Nephron progenitor cell (in vitro differentiated cells): Measurements from ENCODE around the gene C1orf116.

Experiments
- DNase-seq: peaks from one replicate; pipeline ENCODE4 v3.0.0; 2021
- H3K27ac Mint-ChIP-seq: 2 replicates; pipeline ENCODE4 v1.8.0; 2021; ENCODE audit warnings: mild to moderate bottlenecking, moderate library complexity, mixed read lengths
- H3K27me3 Mint-ChIP-seq: 2 replicates; pipeline ENCODE4 v1.8.0; 2021; ENCODE audit warnings: mild to moderate bottlenecking, low read depth, mixed read lengths; ENCODE audit not compliant: poor library complexity
- H3K36me3 Mint-ChIP-seq: 2 replicates; pipeline ENCODE4 v1.8.0; 2021; ENCODE audit warnings: low read depth, mixed read lengths
- H3K4me1 Mint-ChIP-seq: 2 replicates; pipeline ENCODE4 v1.8.0; 2021; ENCODE audit warnings: mixed read lengths
- H3K4me3 Mint-ChIP-seq: 2 replicates; pipeline ENCODE4 v1.8.0; 2021; ENCODE audit warnings: mild to moderate bottlenecking, moderate library complexity, mixed read lengths
- H3K9me3 Mint-ChIP-seq: 2 replicates; pipeline ENCODE4 v1.8.0; 2021; ENCODE audit warnings: mild to moderate bottlenecking, moderate library complexity, mixed read lengths
- TF ChIP-seq, protein P1 (sequence below): fragments of 200-600 bp; sonication (generic); IDR thresholded peaks from 2 replicates; pipeline ENCODE4 v1.5.0; 2021; ENCODE audit warnings: antibody characterized with exemption

The C1orf116 gene

DNA sequence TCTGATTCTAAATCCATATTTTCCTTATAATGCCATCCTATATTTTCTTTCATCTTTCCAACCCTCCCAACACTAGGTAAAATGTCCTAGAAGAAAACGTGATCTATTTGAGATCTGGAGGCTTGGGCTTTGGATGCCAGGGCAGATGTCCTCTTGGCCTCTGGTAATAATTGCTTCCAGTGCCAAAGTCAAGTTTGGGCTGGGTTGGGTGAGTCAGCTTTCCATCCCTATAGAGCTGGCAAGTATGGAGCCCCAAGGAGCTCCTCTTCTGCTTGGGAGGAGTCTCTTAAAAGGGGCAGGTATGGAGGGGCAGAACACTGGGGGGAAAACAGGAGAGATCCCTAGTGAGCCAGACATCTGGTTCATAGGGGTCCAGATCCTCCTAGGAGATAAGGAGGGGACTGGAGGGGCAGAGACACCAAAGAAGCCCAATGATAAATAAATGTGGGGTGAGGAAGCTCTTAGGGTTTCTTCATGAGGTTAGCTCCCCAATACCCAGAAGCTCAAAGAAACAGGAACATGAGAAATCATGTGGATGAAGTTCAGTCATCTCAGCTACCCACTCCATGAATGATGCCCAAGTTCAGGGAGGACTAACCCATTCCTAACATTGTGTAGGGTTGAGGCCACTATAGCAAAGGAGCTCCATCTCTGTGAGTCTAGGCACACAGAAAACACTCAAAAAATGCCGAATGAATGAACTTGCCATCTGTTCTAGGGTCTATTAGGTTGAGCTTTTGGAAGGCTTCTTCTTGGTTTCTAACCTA lies 3.5 kb downstream of the C1orf116 start:
- Mint-ChIP-seq H3K36me3 (no peaks in the 10 kb centered on the region), H3K4me3 (no peak overlapping the region)

DNA sequence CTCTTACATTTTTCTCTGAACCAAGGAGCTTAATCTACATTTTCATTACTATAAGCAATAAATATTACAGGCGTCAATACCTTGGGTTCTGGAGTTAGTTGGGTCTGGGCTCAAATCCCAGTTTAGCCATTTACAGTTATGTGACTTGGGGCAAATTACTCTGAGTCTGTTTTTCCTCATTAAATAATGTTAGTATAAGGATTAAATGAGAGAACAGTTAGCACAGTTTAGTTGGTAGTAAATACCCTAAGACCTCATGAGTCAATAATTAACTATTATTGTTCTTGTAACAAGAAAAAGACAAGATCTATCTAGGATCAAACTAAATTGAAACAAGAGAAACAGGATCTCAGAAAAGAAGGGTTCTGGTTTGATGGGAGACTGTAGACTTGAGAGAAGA lies 4.6 kb downstream of the C1orf116 start:
- TF ChIP-seq, protein P1, sequence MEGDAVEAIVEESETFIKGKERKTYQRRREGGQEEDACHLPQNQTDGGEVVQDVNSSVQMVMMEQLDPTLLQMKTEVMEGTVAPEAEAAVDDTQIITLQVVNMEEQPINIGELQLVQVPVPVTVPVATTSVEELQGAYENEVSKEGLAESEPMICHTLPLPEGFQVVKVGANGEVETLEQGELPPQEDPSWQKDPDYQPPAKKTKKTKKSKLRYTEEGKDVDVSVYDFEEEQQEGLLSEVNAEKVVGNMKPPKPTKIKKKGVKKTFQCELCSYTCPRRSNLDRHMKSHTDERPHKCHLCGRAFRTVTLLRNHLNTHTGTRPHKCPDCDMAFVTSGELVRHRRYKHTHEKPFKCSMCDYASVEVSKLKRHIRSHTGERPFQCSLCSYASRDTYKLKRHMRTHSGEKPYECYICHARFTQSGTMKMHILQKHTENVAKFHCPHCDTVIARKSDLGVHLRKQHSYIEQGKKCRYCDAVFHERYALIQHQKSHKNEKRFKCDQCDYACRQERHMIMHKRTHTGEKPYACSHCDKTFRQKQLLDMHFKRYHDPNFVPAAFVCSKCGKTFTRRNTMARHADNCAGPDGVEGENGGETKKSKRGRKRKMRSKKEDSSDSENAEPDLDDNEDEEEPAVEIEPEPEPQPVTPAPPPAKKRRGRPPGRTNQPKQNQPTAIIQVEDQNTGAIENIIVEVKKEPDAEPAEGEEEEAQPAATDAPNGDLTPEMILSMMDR, result no peak

More for the DNA sequence above, 3.5 kb downstream of the C1orf116 start:
- Mint-ChIP-seq H3K9me3 (no peaks in the 10 kb centered on the region), H3K27ac (no peak overlapping the region), H3K27me3 (peaks cover 50% of the 10 kb centered on the region), H3K4me1 (peaks cover 43% of the 10 kb centered on the region)
- DNase-seq, result no peak
- TF ChIP-seq, protein P1, result no peak

GRCh38 chr1:207027206-207027777 lies 5.3 kb downstream of the C1orf116 start:
- Mint-ChIP-seq H3K9me3 (no peaks in the 10 kb centered on the region), H3K36me3 (no peaks in the 10 kb centered on the region), H3K27me3 (peaks cover 46% of the 10 kb centered on the region), H3K4me1 (peaks cover 30% of the 10 kb centered on the region), H3K4me3 (no peak overlapping the region), H3K27ac (no peak overlapping the region)
- TF ChIP-seq, protein P1, result no peak
- DNase-seq, result no peak

More for the DNA sequence above, 4.6 kb downstream of the C1orf116 start:
- Mint-ChIP-seq H3K36me3 (no peaks in the 10 kb centered on the region), H3K27ac (no peak overlapping the region), H3K9me3 (no peaks in the 10 kb centered on the region), H3K4me1 (peaks cover 36% of the 10 kb centered on the region), H3K27me3 (peaks cover 47% of the 10 kb centered on the region), H3K4me3 (no peak overlapping the region)
- no peak for DNase-seq

DNA sequence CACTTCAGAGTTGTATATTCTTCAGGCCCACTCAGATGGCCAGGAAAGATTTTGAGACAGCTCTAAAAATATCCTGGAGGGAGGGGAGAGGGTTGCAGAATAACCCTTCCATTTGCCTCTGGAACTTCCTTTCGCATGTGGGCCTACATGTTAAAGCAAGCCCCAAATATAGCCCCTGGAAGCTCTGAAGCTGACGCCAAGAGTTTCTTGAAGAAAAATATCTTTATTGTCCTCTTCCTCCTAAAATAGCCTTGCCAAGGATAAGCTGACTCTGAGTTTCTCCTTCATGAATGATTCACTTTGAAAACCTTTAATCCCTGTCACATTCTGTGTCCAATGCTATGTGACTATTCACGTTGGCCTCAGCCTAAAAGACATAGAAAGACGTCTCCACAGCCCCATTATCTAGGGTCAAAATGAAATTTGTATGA lies 6.4 kb downstream of the C1orf116 start:
- DNase-seq, result no peak
- Mint-ChIP-seq H3K36me3 (no peaks in the 10 kb centered on the region), H3K4me1 (peaks cover 28% of the 10 kb centered on the region), H3K27ac (no peak overlapping the region), H3K4me3 (no peak overlapping the region), H3K27me3 (peaks cover 34% of the 10 kb centered on the region), H3K9me3 (no peaks in the 10 kb centered on the region)
- TF ChIP-seq, protein P1, result no peak

GRCh38 chr1:207025146-207025880 lies 7.2 kb downstream of the C1orf116 start:
- no peaks in the 10 kb centered on the region for H3K36me3 Mint-ChIP-seq
- no peaks in the 10 kb centered on the region for H3K9me3 Mint-ChIP-seq
- no peak for DNase-seq
- H3K4me3 Mint-ChIP-seq, result no peak overlapping the region
- TF ChIP-seq, protein P1, result no peak
- H3K27ac Mint-ChIP-seq, result no peak overlapping the region
- H3K4me1 Mint-ChIP-seq, result peaks cover 33% of the 10 kb centered on the region
- H3K27me3 Mint-ChIP-seq, result peaks cover 26% of the 10 kb centered on the region
